Hepatocyte (in vitro differentiated cells): ENCODE results near the gene C19orf33.
"Not testable (repeated sequence)": the region's sequence is repeated elsewhere in the genome, so short reads cannot be mapped to it uniquely, and the experiment has no call there.

Source experiments
- CTCF ChIP-seq: fragments of 200-600 bp; sonication (generic); IDR thresholded peaks from 2 replicates; pipeline ENCODE4 v1.5.1; 2016; ENCODE audit warnings: antibody characterized with exemption, mild to moderate bottlenecking; ENCODE audit not compliant: poor library complexity
- EZH2 ChIP-seq: fragments of 200-600 bp; sonication (generic); IDR thresholded peaks from 2 replicates; pipeline ENCODE4 v1.6.1; 2016; ENCODE audit warnings: antibody characterized with exemption, mild to moderate bottlenecking, borderline replicate concordance

DNA sequence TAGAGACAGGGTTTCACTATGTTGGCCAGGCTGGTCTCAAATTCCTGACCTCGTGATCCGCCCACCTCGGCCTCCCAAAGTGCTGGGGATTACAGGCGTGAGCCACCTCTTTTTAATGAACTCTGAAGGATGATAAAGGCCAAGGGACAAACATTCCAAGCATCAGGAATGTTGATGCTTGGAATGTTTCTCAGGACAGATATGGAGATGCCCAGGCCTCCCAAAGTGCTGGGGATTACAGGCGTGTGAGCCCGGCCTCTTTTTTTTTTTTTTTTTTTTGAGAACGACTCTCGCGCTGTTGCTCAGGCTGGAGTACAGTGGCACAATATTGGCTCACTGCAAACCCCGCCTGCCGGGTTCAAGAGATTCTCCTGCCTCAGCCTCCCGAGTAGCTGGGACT is 42.1 kb upstream of the C19orf33 start:
- TF ChIP-seq CTCF, EZH2: not testable (repeated sequence)
